H1 (cell line): ENCODE measurements around the gene CPA1. TPM values are rescaled to one million over a fixed set of nuclear protein-coding genes. Genes with fewer than 3 reads are reported as not detected.

Source experiments
- GABPA ChIP-seq: IDR thresholded peaks from 2 replicates; pipeline ENCODE4 v1.6.1; 2011; ENCODE audit warnings: mild to moderate bottlenecking, low read length, moderate library complexity, borderline replicate concordance; ENCODE audit not compliant: insufficient read depth
- HDAC2 ChIP-seq, 2 experiments: fragments of 300-600 bp in 1 of 2; sonication (generic) in 1 of 2; IDR thresholded peaks; 2 replicates each; pipeline ENCODE4 v1.6.1; 2011 to 2012; ENCODE audit warnings: low read depth in 2 of 2, low read length in 2 of 2, mild to moderate bottlenecking in 2 of 2, moderate library complexity in 2 of 2, borderline replicate concordance in 1 of 2, inconsistent platforms in 1 of 2
- polyA plus RNA-seq, 7 experiments: library from polyadenylated mRNA; depleted of rRNA in 3 of 7; stranded (reverse) in 5 of 7; unstranded in 2 of 7; fragments of >200 nt in 5 of 7; fragments of 200-250 nt in 2 of 7; gene quantifications; 1 replicate in 5 of 7; 2 replicates in 1 of 7; 4 replicates in 1 of 7; pipeline versions ENCODE4 v1.2.1 to v1.2.3, GENCODE V29; 2011 to 2013; ENCODE audit warnings: missing spikeins in 2 of 7, mixed read lengths in 2 of 7
- total RNA-seq: library from RNA; stranded (reverse); fragmentation: NEBNext Ultra II Directional; extraction: Animal tissue kit (Norgen Biotek cat#: 25700); gene quantifications from 2 replicates; pipeline ENCODE4 v1.2.1, GENCODE V29; 2021

CPA1 gene
- total and polyA plus RNA-seq, 2 of the 8 experiments (the other 6 are each of a cell fraction or from before 2014, with no cell fraction given), result not detected

DNA sequence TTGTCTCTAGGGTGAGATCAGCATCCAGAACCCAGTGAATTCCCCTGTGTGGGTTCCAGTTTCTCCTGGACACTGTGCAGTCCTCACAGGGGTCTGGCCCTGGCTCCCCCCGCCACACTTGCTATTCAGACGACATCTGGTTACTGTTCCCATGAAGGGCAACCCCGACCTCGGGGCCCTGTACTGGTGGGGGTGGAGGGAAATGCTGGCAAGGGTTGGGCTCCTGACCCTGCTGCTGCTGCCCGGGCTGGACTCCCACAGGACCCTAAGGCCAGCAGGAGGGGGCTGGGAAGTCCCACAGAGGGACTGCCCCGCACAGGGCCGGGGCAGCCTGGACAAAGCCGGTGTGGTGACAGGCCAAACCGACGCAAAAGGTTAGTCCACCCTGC, 768 bp upstream of the CPA1 start (continued):
- TF ChIP-seq GABPA (no peak), HDAC2 (IDR thresholded peaks at IDR 0.05; ENCODE audit: borderline replicate concordance in 1 of 2, low read depth in 2 of 2, low read length in 2 of 2) (no peak)
